Prostate gland (tissue), 2 donors: Measurements from ENCODE around the gene PALLD.

ENCODE experiments used
- POLR2A ChIP-seq: fragments of 450-650 bp; IDR thresholded peaks from one replicate; pipeline ENCODE4 v1.6.1; 2016; ENCODE audit warnings: antibody characterized with exemption, mild to moderate bottlenecking
- POLR2AphosphoS5 ChIP-seq: sonication (generic); formaldehyde crosslinking; IDR thresholded peaks from one replicate; pipeline ENCODE4 v1.6.1; 2017; ENCODE audit warnings: antibody characterized with exemption
- TF ChIP-seq, protein P1 (sequence below), 4 experiments: fragments of 200-600 bp in 2 of 4; fragments of 450-650 bp in 2 of 4; sonication (generic) in 2 of 4; IDR thresholded peaks; 1 replicate in 3 of 4; 2 replicates in 1 of 4; pipeline ENCODE4 v1.5.1; 2016 to 2019; ENCODE audit warnings: antibody characterized with exemption in 4 of 4, mild to moderate bottlenecking in 2 of 4, moderate library complexity in 2 of 4

DNA sequence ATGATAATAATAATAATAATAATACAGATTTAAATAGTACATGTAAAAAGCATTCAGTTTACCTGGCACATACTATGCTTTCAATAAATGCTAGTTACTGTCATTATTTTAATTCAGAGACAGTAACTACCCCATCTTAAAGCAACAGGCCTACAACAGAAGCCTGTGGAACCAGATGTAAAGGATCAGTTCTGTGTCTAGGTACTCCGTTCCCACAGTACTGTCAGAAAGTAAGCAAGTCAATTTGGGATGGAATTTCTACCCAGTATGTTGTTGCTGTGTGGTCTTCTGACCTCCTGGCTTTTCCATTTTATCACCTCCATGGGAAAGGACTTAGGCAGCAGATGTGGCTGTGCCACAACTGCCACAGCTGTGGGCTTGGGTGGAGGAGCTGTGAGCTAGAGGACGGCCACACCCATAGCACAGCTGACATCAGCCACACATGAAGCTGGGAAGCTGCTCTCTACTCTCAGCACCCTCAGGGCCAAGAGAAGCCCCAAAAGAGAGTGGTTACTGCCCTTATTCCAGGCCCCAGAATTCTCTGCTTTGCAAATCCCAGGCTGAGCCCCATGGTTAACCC lies 410.4 kb downstream of the PALLD start:
- TF ChIP-seq, protein P1, sequence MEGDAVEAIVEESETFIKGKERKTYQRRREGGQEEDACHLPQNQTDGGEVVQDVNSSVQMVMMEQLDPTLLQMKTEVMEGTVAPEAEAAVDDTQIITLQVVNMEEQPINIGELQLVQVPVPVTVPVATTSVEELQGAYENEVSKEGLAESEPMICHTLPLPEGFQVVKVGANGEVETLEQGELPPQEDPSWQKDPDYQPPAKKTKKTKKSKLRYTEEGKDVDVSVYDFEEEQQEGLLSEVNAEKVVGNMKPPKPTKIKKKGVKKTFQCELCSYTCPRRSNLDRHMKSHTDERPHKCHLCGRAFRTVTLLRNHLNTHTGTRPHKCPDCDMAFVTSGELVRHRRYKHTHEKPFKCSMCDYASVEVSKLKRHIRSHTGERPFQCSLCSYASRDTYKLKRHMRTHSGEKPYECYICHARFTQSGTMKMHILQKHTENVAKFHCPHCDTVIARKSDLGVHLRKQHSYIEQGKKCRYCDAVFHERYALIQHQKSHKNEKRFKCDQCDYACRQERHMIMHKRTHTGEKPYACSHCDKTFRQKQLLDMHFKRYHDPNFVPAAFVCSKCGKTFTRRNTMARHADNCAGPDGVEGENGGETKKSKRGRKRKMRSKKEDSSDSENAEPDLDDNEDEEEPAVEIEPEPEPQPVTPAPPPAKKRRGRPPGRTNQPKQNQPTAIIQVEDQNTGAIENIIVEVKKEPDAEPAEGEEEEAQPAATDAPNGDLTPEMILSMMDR (IDR thresholded peaks at IDR 0.05): no peak
- TF ChIP-seq POLR2AphosphoS5 (no peak), POLR2A (no peak)
